GM21381 (cell line): ENCODE measurements around the gene LCE3A.

Experiments used
- ATAC-seq: cut with Tn5 transposase; IDR thresholded peaks from one replicate; pipeline ENCODE4 v1.9.1; 2021; ENCODE audit warnings: mild to moderate bottlenecking, moderate library complexity; ENCODE audit not compliant: unreplicated experiment

LCE3A gene

DNA sequence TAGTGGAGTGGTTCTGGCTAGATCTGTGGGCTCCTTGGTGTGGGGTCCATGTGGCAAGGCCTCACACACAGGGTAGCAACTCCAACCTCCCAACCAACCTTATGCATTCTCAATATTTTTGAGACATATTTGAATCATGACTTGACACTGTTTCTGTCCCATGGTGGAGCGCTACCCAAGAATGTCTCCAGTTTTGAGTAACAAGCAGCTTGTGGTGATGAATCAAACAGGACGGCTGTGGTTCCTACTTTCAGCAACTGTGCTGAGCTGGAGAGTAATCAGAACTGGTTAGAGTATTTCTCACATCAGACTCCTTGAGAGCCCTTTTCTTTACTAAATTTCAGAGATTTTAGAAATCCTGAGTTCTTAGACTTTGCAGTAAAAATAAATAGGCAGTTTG, 45.7 kb downstream of the LCE3A start:
- no peak for ATAC-seq
